ENCODE data around the gene POLR2F.
A peak's percentile ranks its signal among the peaks of the same experiment; 100 is the strongest.
"Not testable (repeated sequence)": the region's sequence is repeated elsewhere in the genome, so short reads cannot be mapped to it uniquely, and the experiment has no call there.

POLR2F gene

DNA sequence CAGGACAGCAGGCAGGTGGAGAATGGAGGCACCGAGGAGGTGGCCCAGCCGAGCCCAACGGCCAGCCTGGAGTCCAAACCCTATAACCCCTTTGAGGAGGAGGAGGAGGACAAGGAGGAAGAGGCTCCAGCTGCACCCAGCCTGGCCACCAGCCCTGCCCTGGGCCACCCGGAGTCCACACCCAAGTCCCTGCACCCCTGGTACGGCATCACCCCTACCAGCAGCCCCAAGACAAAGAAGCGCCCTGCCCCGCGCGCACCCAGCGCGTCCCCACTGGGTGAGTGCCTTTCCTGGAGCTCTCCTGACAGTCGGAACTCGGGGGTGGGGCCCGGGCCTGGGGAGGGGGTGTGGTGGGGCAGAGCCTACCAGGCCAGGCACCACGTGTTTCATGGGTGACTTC, 27.7 kb upstream of the POLR2F start:
- DNase-seq: no peak

- DNase-seq: no peak
These were observed 27.1 kb upstream of the POLR2F start for GRCh38 chr22:37926358-37926757.

DNA sequence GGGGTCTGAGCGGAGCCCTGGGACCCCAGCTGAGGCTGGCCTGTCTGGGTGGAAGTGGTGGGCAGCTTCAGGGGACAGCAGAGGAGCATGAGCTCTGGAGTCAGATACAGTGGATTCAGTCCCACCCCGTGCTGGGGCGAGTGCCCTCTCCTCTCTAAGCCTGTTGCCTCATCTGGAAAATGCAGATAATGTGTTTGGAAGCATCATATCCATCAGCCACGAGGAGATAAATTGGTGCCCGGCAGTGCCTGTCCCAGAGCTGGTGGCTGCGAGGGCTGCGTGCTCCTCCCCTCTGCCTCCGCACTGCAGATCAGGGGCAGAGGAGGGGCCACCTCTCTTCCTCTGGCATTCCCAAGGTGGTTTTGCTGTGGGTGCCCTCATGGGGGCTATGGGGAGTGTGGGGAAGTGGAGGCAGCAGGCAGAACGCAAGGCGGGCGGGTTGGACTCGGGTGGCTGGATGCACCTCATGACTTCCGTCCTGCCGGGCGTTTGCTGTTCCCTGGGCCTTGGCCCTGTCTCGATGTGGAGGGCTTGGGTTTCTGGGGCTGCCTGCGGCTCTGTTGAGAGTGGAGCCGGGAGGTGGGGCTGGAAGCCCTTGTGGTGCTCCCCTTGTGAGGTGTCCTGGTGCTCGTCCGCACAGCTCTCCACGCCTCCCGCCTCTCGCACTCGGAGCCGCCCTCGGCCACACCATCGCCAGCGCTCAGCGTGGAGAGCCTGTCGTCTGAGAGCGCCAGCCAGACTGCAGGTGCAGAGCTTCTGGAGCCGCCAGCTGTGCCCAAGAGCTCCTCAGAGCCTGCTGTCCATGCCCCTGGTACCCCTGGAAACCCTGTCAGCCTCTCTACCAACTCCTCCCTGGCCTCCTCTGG, 26.5 kb upstream of the POLR2F start:
- DNase-seq: no peak

DNA sequence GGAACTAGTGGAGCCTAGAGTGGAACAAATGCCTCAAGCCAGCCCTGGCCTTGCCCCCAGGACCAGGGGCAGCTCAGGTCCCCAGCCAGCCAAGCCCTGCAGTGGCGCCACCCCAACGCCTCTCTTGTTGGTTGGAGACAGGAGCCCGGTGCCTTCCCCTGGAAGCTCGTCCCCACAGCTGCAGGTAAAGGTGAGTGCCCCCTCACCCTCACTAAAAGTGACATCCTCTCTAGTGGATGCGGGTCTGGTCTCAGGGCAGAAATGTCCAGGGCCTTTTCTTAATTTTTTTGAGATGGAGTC, 25.9 kb upstream of the POLR2F start:
- no peak for DNase-seq

DNA sequence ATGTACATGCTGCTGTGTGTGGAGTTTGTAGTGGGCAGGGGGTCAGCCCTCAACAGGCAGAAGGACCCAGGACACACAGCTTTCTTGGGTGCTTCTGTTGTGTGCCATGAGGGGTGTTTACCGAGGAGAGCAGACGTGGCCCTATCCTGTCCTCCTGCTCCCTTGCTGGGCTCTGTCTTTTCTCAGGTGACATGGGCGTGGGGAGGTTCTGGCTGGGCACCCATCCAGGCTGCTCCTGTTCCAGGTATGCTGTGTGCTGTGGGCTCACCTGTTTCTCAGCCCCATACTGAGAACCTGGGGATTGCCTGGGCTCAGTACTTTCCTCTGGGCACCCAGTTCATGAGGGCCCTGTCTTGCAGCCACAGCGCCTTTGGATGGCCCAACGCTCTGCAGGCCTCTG, 24.1 kb upstream of the POLR2F start:
- no peak for DNase-seq

DNA sequence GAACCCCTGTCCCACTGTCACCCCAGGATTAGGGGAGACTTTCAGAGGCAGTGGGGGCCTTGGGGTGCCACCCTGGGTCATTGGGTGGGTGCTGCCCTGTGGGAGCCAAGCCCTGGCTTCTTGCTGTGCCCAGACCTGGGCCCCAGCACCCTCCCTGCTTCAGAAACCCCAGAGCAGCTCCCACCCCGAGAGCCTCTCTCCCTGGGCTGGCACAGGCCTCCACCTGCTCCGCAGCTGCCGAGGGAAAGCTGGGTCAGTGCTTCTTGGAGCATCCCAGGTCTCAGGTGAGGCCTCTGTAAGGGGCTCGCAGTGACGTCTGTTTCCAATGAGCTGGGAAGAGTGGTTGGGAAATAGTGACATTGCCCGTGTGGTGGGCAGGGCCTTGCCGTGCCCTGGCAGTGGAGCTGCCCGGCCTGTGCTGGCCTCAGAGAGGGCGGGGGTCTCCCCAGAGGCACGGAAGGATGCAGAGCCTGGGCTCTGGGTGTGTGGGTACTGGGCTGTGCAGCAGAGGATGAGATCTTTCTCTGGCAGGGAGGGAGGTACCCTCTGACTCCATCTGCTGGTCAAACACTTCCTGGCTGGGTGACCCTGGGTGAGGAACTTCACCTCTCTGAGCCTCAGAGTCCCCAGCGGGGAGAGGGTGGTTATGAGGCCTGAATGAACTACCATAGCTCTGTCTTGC, 23.1 kb upstream of the POLR2F start:
- peak; percentile 39 to 47 (median 42) for DNase-seq

GRCh38 chr22:37930952-37931440, 22.5 kb upstream of the POLR2F start:
- DNase-seq: no peak

DNA sequence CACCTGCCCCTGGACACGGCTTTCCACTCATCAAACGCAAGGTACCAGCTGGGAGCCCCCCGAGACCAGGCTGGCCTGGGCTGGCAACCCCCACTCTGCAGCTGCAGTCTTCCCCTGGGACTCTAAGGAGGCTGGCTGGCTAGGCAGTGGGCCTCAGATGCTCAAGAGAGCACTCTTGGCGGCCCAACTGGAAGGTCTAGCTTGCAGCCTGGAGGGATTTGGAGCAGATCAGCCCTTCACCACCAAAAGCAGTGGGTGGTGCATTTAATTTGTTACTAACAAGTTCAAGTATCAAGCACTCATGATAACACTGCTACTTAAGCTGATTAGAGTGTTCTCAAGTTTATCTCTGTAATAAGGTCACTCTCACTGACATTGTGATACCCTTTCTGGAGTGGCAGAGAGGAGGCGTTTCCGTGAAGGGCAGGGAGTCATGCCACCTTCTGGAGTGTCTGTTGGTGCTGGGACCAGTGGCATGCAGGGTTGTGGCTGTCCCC, 21.6 kb upstream of the POLR2F start:
- DNase-seq: no peak

GRCh38 chr22:37932401-37932800, 21.1 kb upstream of the POLR2F start:
- no peak for DNase-seq

DNA sequence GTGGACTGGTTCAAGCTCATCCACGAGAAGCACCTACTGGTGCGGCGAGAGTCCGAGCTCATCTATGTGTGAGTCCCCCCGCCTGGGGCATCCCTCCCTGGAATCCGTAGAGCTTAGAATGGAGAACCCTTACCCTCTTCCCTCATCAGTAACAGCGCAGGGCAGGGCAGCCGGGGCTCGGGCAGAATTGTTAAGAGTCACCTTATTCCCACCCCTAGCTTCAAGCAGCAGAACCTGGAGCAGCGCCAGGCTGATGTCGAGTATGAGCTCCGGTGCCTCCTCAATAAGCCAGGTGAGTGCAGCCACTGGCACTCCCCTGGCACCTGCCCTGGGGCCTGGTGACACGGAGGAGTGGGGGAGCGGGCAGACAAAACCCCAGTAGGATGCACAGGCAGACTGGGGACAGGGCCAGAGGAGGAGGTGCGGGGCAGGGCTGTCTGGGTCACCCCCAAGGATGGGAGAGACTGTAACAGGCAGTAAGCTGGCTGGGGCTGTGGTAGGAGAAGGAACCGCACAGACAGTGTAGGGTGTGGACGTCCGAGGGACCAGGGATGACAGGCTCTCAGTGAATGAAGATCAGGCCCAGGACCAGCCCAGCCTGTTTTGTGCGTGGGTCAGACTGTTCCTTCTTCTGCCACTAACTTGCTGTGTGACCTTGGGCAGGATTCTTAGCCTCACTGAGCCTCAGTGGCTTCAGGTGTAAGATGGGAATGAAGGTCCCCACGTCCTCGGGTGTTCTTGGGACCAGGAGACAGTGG, 20.5 kb upstream of the POLR2F start:
- DNase-seq: no peak

DNA sequence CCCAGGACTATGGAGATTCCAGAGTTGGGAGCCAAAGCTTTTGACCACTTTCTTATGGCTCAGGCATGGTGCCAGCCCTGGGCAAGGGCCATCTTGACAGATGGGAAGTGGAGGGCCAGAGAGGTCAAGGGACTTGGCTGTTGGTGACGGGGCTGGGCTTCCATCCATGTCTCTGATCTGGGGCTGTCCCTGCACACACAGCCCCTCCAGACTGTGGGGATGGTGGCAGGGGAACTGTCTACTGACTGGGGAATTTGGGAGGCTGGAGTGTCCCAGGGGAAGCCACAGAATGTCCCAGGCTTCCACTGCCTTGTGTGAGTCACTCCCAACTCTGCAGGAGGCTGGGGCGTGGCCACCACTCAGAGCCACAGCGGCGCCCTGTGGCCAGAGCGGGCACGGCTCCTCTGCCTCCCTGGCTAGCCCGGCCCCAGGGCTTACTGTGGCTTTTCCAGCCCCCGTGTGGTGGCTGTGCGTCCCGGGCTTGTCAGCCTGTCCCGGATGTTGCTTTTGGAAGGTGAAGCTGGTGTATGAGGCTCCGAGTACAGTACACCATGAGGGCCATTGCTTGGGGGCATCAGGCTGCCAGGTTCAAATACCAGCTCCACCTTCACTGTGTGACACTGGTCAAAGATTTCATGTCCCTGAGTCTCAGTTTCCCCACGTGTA, 19.7 kb upstream of the POLR2F start:
- DNase-seq: peak; percentile 98

DNA sequence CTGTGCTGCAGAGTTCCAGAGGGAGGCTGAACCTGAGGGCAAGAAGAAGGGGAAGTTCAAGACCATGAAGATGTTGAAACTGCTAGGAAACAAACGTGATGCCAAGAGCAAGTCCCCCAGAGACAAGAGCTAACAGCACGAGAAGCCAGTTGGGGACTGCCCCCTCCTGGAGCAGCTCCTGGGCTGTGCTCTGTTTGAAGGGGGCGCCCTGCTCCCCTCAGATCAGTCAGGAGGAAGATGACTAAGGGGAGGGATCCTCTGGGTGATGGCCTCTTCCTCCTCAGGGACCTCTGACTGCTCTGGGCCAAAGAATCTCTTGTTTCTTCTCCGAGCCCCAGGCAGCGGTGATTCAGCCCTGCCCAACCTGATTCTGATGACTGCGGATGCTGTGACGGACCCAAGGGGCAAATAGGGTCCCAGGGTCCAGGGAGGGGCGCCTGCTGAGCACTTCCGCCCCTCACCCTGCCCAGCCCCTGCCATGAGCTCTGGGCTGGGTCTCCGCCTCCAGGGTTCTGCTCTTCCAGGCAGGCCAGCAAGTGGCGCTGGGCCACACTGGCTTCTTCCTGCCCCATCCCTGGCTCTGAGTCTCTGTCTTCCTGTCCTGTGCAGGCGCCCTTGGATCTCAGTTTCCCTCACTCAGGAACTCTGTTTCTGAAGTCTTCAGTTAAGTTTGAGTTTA, 12.7 kb upstream of the POLR2F start:
- DNase-seq: peak; percentile 24 to 42 (median 27)

DNA sequence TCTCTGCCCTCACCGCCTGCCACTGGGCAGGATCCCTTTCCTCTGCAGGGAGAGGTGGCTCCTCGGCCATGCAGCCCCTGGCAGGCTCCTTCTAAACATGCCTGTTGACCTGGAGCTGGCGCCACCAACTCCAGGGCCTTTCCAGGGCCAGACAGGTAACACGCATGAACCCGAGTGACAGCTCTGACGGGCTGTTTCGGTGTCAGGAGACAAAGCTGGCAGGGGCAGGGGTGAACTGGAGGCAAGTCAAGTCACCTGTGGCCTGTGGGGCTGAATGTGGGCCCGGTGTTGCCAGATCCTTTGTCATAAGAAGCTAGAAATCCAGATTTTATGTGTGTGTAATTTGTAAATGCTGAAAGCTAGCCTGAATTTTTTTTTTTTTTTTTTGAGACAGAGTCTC, 11.4 kb upstream of the POLR2F start:
- DNase-seq: no peak

- DNase-seq: no peak
These were observed 10.2 kb upstream of the POLR2F start for GRCh38 chr22:37943136-37943824.

GRCh38 chr22:37943825-37944198, 9.7 kb upstream of the POLR2F start:
- DNase-seq: no peak

DNA sequence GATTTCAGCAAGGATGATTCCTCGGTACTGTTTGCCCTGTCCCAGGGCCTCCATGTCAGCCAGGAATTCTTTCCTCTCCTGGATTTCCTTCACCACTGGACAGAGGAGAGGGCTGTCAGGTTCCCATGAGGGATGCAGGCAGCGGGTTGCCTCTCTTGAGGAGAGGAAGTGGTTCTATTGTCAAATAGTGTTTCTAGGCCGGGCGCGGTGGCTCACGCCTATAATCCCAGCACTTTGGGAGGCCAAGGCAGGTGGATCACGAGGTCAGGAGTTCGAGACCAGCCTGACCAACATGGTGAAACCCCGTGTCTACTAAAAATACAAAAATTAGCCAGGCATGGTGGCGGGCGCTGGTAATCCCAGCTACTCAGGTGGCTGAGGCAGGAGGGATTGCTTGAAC, 9.1 kb upstream of the POLR2F start:
- not testable (repeated sequence) for DNase-seq

DNA sequence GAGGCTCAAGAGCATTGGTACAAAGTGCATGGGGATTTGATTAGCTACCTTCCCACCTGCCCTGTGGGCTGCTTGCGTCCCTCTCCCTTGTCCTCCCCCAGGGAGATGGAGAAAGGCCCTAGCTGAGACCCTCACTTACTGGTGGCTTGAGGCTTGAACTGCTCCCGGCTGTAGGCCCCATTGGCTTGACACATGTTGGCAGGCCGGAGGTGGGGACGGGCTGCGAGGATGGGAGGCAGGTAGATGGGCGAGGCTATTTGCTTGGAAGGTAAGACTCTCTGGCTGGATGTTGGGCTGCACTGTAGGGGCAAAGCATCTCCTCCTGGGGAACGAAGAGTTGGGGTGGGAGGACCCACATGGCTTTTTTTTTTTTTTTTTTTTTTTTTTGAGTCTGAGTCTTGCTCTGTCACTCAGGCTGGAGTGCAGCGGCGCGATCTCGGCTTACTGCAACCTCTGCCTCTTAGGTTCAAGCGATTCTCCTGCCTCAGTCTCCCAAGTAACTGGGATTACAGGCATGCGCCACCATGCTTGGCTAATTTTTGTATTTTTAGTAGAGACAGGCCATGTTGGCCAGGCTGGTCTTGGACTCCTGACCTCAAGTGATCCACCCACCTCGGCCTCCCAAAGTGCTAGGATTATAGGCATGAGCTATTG, 6.2 kb upstream of the POLR2F start:
- not testable (repeated sequence) for DNase-seq

- DNase-seq: no peak
These were observed 2.2 kb upstream of the POLR2F start for GRCh38 chr22:37951305-37951704.

DNA sequence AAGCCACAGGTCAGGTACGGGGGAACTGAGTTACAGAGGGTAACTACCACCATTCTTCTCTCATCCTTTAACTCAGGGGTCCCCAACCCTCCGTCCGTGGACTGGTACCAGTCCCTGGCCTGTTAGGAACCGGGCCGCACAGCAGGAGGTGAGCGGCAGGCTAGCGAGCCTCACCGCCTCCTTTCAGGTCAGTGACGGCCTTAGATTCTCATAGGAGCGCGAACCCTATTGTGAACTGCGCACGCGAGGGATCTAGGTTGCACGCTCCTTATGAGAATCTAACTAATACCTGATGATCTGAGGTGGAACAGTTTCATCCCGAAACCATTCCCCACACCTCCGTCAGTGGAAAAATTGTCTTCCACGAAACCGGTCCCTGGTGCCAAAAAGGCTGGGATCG, 870 bp upstream of the POLR2F start:
- not testable (repeated sequence) for DNase-seq

DNA sequence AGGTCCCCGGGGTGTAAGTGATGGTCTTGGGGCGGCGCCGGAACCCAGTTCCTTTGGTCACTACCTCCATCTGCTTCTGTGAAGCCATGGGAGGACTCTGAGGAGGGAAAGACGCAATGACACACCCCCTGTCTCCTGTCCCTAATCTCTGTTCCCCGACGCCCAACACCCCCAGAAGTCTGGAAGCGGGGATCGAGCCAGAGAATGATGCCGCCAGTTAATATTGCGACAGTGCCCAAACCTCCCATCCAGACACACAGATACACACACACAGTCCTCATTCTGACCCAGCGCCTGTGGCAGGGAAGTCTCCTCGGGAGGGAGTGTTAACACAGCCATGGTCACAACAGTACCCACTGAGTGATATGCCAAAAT, 450 bp upstream of the POLR2F start:
- DNase-seq: no peak

GRCh38 chr22:37954686-37955085, 1.2 kb downstream of the POLR2F start:
- peak; percentile 55 to 63 (median 61) for DNase-seq
